Activated CD8-positive, alpha-beta memory T cell treated with anti-CD3 and anti-CD28 coated beads, Interleukin-2, amount 50 U/mL, for 48 hours (primary cell): Measurements from ENCODE around the gene PDCL2.

ENCODE experiments used
- DNase-seq: peaks from one replicate; pipeline ENCODE4 v3.0.0-alpha.2; 2020

The PDCL2 gene

GRCh38 chr4:55530691-55531090, 61.4 kb downstream of the PDCL2 start:
- no peak for DNase-seq

DNA sequence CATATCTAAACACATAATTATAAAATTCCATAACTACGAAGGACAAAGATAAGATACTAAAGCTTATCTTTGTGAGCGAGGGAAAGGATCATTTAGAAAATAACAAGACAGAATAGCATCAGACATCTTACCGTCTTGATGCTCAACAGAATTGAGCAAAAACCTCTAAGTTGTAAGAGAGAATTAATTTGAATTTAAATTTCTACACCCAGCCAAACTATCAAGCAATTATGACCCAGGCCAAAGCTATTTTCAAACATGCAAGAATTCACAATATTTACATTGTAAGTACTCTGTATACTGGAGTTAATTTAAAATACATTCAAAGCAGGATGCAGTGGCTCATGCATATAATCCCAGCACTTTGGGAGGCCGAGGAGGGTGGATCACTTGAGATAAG, 61.9 kb downstream of the PDCL2 start:
- no peak for DNase-seq

DNA sequence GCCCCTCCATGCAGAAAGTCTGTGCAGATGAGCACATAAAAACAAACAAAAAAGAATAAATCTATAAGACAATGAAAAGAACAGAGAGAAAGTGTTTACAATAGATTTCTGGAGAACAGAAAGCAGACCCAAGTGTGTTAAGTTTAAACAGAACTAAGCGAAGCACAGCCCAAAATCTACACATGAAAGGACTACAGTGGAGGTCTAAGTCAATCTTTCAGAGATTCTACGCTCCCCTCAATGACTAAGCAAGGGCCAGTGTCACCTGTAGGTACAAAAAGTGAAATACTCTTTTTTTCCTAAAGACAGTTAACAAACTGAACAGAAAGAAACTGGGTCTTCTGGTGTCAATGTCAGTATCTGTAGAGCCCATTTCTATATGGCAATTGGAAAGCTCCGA, 63.6 kb downstream of the PDCL2 start:
- DNase-seq: no peak

- DNase-seq: no peak
These were observed 67.0 kb downstream of the PDCL2 start for GRCh38 chr4:55524844-55525571.

- no peak for DNase-seq
These were observed 73.6 kb downstream of the PDCL2 start for GRCh38 chr4:55518442-55518841.

- DNase-seq: no peak
These were observed 74.4 kb downstream of the PDCL2 start for GRCh38 chr4:55517526-55518229.

DNA sequence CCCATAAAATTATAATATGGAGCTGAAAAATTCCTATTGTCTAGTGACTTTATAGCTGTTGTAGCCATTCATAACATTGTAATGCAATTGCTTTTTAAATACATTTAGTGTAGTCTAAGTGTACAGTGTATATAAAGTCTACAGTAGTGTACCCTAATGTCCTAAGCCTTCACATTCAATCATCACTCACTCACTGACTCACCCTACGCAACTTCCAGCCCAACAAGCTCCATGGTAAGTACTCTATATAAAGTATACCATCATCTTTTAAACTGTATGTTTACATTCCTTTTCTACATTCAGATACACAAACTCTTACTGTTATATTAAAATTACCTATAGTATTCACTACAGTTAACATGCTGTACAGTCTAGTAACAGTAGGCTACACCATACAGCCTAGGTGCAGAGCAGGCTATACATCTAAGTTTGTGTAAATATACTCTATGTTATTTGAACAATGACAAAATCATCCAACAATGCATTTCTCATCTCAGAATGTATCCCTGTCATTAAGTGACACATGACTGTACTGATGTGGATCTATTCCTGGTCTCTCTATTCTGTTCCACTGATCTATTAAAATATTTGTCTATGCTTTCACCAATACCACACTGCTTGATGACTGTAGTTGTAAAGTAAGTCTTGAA, 79.0 kb downstream of the PDCL2 start:
- DNase-seq: no peak

DNA sequence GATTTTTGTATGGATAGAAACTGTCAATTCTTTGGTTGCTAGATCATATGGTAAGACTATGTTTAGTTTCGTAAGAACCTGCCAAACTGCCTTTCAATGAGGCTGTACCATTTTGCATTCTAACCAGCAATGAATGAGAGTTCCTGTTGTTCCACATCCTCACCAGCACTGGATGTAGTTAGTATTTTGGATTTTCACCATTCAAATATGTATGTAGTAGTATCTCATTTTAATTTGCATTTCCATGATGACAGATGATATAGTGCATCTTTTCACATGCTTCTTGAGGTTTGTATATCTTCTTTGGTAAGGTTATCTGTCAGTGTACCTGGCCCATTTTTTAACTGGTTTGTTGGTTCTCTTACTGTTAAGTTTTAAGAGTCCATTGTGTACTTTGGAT, 80.0 kb downstream of the PDCL2 start:
- no peak for DNase-seq

DNA sequence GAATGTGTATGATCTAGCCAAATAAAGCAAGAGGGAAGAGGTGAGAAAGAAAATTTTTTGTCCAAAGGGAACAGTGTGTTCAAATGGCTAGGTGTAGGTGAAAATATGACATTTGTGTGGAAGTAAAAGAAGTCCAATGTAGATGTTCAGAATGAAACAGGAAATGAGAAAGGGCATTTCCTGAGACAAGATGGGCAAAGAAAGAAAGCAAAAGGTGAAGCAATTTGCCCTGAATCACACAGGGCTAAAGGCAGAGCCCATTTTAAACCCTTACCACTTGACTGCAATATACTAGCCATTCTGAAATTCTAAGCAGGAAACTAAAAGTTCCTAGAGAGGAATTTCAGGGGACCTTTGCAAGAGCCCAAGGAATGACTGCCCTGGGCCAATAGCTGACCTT, 81.4 kb downstream of the PDCL2 start:
- DNase-seq: no peak

DNA sequence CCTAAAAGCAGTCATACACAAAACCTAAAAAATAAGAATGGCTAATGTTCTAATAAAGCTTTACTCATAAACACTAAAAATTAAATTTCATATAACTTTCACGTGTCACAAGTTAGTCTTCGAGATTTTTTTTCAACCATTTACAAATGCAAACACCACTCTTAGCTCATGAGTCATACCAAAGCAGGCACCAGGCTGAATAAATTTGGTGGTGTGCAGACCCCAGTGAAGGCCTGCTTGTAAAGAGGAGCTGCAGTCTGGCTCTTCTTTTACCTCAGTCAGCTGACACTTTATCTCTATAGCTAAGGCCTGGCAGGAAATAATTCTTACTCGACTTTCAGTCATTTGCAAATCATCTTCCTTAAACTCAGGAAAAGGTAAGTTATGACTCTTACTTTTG, 82.8 kb downstream of the PDCL2 start:
- DNase-seq: no peak

DNA sequence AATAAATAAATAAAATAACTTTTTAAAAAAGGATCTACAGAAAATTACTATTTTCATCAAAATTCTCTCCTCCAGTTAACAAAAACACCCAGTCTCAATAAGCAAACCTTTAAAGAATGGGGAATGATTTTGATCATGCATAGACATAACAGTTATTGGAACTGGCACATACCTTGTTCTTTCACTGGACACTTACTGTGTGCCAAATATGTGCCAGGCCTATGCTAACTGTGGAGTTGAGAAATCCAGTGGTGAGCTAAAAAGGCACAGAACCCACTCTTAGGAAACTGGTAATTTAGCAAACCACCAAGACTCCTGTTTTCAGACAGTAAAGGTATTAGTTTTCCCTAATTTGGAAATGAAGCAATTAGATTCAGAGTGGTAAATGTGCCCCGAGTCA, 84.4 kb downstream of the PDCL2 start:
- no peak for DNase-seq
